Activated naive CD8-positive, alpha-beta T cell treated with anti-CD3 and anti-CD28 coated beads, Interleukin-2, amount 50 U/mL, for 24 hours (primary cell): Measurements from ENCODE around the gene ZMIZ1.
A peak's percentile ranks its signal among the peaks of the same experiment; 100 is the strongest.

Source experiments
- ATAC-seq: fragments of 150-1000 bp; cut with Tn5 transposase; one replicate; pipeline ENCODE4 v1.10.0; 2021
- DNase-seq: peaks from one replicate; pipeline ENCODE4 v3.0.0; 2021
- H3K27ac Mint-ChIP-seq: one replicate; pipeline ENCODE4 v1.8.0; 2021; ENCODE audit warnings: mild to moderate bottlenecking, mixed read lengths
- H3K27me3 Mint-ChIP-seq: one replicate; pipeline ENCODE4 v1.8.0; 2021; ENCODE audit warnings: mixed read lengths
- H3K36me3 Mint-ChIP-seq: one replicate; pipeline ENCODE4 v1.8.0; 2021; ENCODE audit warnings: low read depth, mixed read lengths
- H3K4me1 Mint-ChIP-seq: one replicate; pipeline ENCODE4 v1.8.0; 2021; ENCODE audit warnings: mixed read lengths
- H3K4me3 Mint-ChIP-seq: one replicate; pipeline ENCODE4 v1.8.0; 2021; ENCODE audit warnings: mild to moderate bottlenecking, moderate library complexity, mixed read lengths
- H3K9me3 Mint-ChIP-seq: one replicate; pipeline ENCODE4 v1.8.0; 2021; ENCODE audit warnings: mixed read lengths

Gene ZMIZ1

GRCh38 chr10:79356104-79356503, 287.3 kb downstream of the ZMIZ1 start:
- ATAC-seq, result no peak

GRCh38 chr10:79357180-79357579, 288.4 kb downstream of the ZMIZ1 start:
- Mint-ChIP-seq H3K36me3 (peaks cover 50% of the 10 kb centered on the region), H3K27me3 (no peaks in the 10 kb centered on the region), H3K4me3 (no peak overlapping the region), H3K27ac (no peak overlapping the region), H3K4me1 (peaks cover 46% of the 10 kb centered on the region), H3K9me3 (no peaks in the 10 kb centered on the region)
- no peak for ATAC-seq
- DNase-seq, result no peak

More at GRCh38 chr10:79356104-79356503, 287.3 kb downstream of the ZMIZ1 start:
- Mint-ChIP-seq H3K27me3 (no peaks in the 10 kb centered on the region), H3K36me3 (peaks cover 59% of the 10 kb centered on the region), H3K4me1 (peaks cover 39% of the 10 kb centered on the region), H3K9me3 (no peaks in the 10 kb centered on the region), H3K27ac (peak overlapping the region; percentile 16), H3K4me3 (no peak overlapping the region)
- no peak for DNase-seq

GRCh38 chr10:79358811-79359210, 290.0 kb downstream of the ZMIZ1 start:
- ATAC-seq, result no peak
- Mint-ChIP-seq H3K4me1 (peaks cover 36% of the 10 kb centered on the region), H3K9me3 (no peaks in the 10 kb centered on the region), H3K27me3 (no peaks in the 10 kb centered on the region), H3K36me3 (peaks cover 35% of the 10 kb centered on the region), H3K27ac (no peak overlapping the region), H3K4me3 (no peak overlapping the region)
- DNase-seq, result no peak

- Mint-ChIP-seq H3K4me1 (peaks cover 25% of the 10 kb centered on the region), H3K36me3 (peaks cover 24% of the 10 kb centered on the region), H3K27ac (no peak overlapping the region), H3K27me3 (no peaks in the 10 kb centered on the region), H3K9me3 (no peaks in the 10 kb centered on the region), H3K4me3 (no peak overlapping the region)
- ATAC-seq (no peak), DNase-seq (no peak)
Observed at GRCh38 chr10:79359816-79360498, 291.2 kb downstream of the ZMIZ1 start.

GRCh38 chr10:79360499-79361342, 292.0 kb downstream of the ZMIZ1 start:
- Mint-ChIP-seq H3K4me1 (peaks cover 21% of the 10 kb centered on the region), H3K36me3 (peaks cover 16% of the 10 kb centered on the region), H3K9me3 (no peaks in the 10 kb centered on the region), H3K27me3 (no peaks in the 10 kb centered on the region), H3K27ac (no peak overlapping the region), H3K4me3 (no peak overlapping the region)
- ATAC-seq, result no peak
- no peak for DNase-seq

- no peak for ATAC-seq
- H3K4me3 Mint-ChIP-seq, result no peak overlapping the region
- no peak overlapping the region for H3K27ac Mint-ChIP-seq
- no peaks in the 10 kb centered on the region for H3K9me3 Mint-ChIP-seq
- H3K36me3 Mint-ChIP-seq, result peaks cover 8% of the 10 kb centered on the region
- no peaks in the 10 kb centered on the region for H3K27me3 Mint-ChIP-seq
- no peak for DNase-seq
- peaks cover 15% of the 10 kb centered on the region for H3K4me1 Mint-ChIP-seq
Observed at GRCh38 chr10:79361726-79362397, 293.1 kb downstream of the ZMIZ1 start.
